H1 (cell line): ENCODE data around the gene ENTPD1. TPM values are rescaled to one million over a fixed set of nuclear protein-coding genes. Genes with fewer than 3 reads are reported as not detected.
"Not testable (repeated sequence)": the region's sequence is repeated elsewhere in the genome, so short reads cannot be mapped to it uniquely, and the experiment has no call there.

Experiments
- CTCF ChIA-PET: fragments of 300-600 bp; sonication (Branson Sonifier 250); formaldehyde crosslinking; loops from one replicate; lab custom pipeline; 2021; ENCODE audit not compliant: partially characterized antibody; lab: Charles Lee
- POLR2A ChIA-PET: fragments of 300-600 bp; sonication (Branson Sonifier 250); formaldehyde crosslinking; loops from one replicate; lab custom pipeline; 2021; ENCODE audit warnings: inconsistent platforms; ENCODE audit not compliant: partially characterized antibody; lab: Charles Lee
- DNase-seq, 2 experiments: peaks; one replicate each; pipeline versions ENCODE4 v3.0.0 to v3.0.0-alpha.2; 2010 to 2022; ENCODE audit warnings: low spot score in 2 of 2, low read depth in 1 of 2, mixed read lengths in 1 of 2
- FAIRE-seq: peaks from 2 replicates; lab custom pipeline; 2011; peaks lifted over from hg19 to GRCh38; lab: Jason Lieb, UNC
- H2AFZ ChIP-seq: 2 replicates; pipeline ENCODE4 v1.8.1; 2012; ENCODE audit warnings: low read length, inconsistent platforms
- H2AK5ac ChIP-seq: 2 replicates; pipeline ENCODE4 v1.6.1; 2013; ENCODE audit warnings: low read depth, low read length
- H2BK120ac ChIP-seq: replicated peaks from 2 replicates; pipeline ENCODE3; 2013; ENCODE audit warnings: low read depth, low read length, inconsistent platforms
- H2BK12ac ChIP-seq: 2 replicates; pipeline ENCODE4 v1.6.1; 2013; ENCODE audit warnings: low read depth, low read length
- H2BK15ac ChIP-seq: 2 replicates; pipeline ENCODE4 v1.6.1; 2013; ENCODE audit warnings: low read length
- H2BK20ac ChIP-seq: 2 replicates; pipeline ENCODE4 v1.6.1; 2013; ENCODE audit warnings: low read length
- H2BK5ac ChIP-seq: 2 replicates; pipeline ENCODE4 v1.6.1; 2013; ENCODE audit warnings: low read depth, low read length
- H3K14ac ChIP-seq: 2 replicates; pipeline ENCODE4 v1.6.1; 2013; ENCODE audit warnings: inconsistent platforms; ENCODE audit not compliant: insufficient read length
- H3K18ac ChIP-seq: 2 replicates; pipeline ENCODE4 v1.6.1; 2013; ENCODE audit warnings: low read length; ENCODE audit errors: extremely low read depth
- H3K23ac ChIP-seq: 2 replicates; pipeline ENCODE4 v1.6.1; 2013; ENCODE audit warnings: inconsistent platforms; ENCODE audit not compliant: insufficient read length
- H3K23me2 ChIP-seq: 2 replicates; pipeline ENCODE4 v1.6.1; 2013; ENCODE audit warnings: low read depth, low read length
- H3K27ac ChIP-seq: 2 replicates; pipeline ENCODE4 v1.6.1; 2011; ENCODE audit warnings: low read depth, low read length, inconsistent platforms
- H3K27me3 ChIP-seq, 4 experiments: replicated peaks in 1 of 4; 1 replicate in 1 of 4; 2 replicates in 3 of 4; pipeline versions ENCODE4 v1.6.1 to v1.8.1; 2011 to 2013; ENCODE audit warnings: low read length in 3 of 4, mild to moderate bottlenecking in 3 of 4, inconsistent platforms in 2 of 4, mixed read lengths in 2 of 4, moderate library complexity in 1 of 4; ENCODE audit not compliant: control insufficient read depth in 3 of 4, insufficient read depth in 3 of 4; ENCODE audit errors: extremely low read depth in 1 of 4
- H3K36me3 ChIP-seq, 4 experiments: 2 replicates each; pipeline versions ENCODE4 v1.6.1 to v1.8.1; 2011 to 2013; ENCODE audit warnings: mild to moderate bottlenecking in 4 of 4, low read length in 3 of 4, moderate library complexity in 2 of 4, control low read depth in 1 of 4, inconsistent platforms in 1 of 4; ENCODE audit not compliant: insufficient read depth in 4 of 4, control insufficient read depth in 2 of 4
- H3K4ac ChIP-seq: replicated peaks from 2 replicates; pipeline ENCODE3; 2013; ENCODE audit warnings: low read length, low read depth, mixed read lengths, inconsistent platforms; ENCODE audit not compliant: insufficient read length
- H3K4me1 ChIP-seq, 4 experiments: replicated peaks in 1 of 4; 1 replicate in 1 of 4; 2 replicates in 3 of 4; pipeline versions ENCODE4 v1.6.1 to v1.8.1; 2011 to 2013; ENCODE audit warnings: low read length in 3 of 4, inconsistent platforms in 2 of 4, mixed read lengths in 1 of 4; ENCODE audit not compliant: insufficient read depth in 4 of 4, control insufficient read depth in 3 of 4
- H3K4me2 ChIP-seq, 2 experiments: 2 replicates each; pipeline versions ENCODE4 v1.6.1 to v1.8.1; 2011 to 2013; ENCODE audit warnings: low read depth in 2 of 2, low read length in 2 of 2, control low read depth in 1 of 2, inconsistent platforms in 1 of 2, mild to moderate bottlenecking in 1 of 2; ENCODE audit not compliant: insufficient read depth in 1 of 2
- H3K4me3 ChIP-seq, 4 experiments: fragments of 200-600, 300-600 bp in 1 of 4; sonication (generic), shearing (Covaris generic), sonication (Bioruptor Twin) in 1 of 4; 2 replicates each; pipeline versions ENCODE4 v1.5.1 to v1.8.1; 2011 to 2016; ENCODE audit warnings: low read length in 4 of 4, low read depth in 3 of 4, control low read depth in 2 of 4, inconsistent platforms in 2 of 4, mild to moderate bottlenecking in 2 of 4, mixed read lengths in 1 of 4, moderate library complexity in 1 of 4; ENCODE audit not compliant: insufficient read depth in 2 of 4; ENCODE audit errors: extremely low read depth in 1 of 4
- H3K56ac ChIP-seq: replicated peaks from 2 replicates; pipeline ENCODE3; 2013; ENCODE audit warnings: low read depth, mild to moderate bottlenecking, mixed read lengths, low read length, inconsistent platforms; ENCODE audit not compliant: insufficient read length
- H3K79me1 ChIP-seq: 2 replicates; pipeline ENCODE4 v1.6.1; 2013; ENCODE audit warnings: low read depth, low read length, control low read depth
- H3K79me2 ChIP-seq, 2 experiments: 2 replicates each; pipeline versions ENCODE4 v1.6.1 to v1.8.1; 2012 to 2013; ENCODE audit warnings: low read length in 2 of 2, mild to moderate bottlenecking in 2 of 2, inconsistent platforms in 1 of 2; ENCODE audit not compliant: insufficient read depth in 2 of 2, control insufficient read depth in 1 of 2
- H3K9ac ChIP-seq, 4 experiments: replicated peaks in 1 of 4; 1 replicate in 1 of 4; 2 replicates in 3 of 4; pipeline versions ENCODE4 v1.6.1 to v1.8.1; 2011 to 2013; ENCODE audit warnings: low read depth in 3 of 4, low read length in 3 of 4, control low read depth in 2 of 4, mild to moderate bottlenecking in 2 of 4, moderate library complexity in 2 of 4, inconsistent platforms in 1 of 4; ENCODE audit errors: extremely low read depth in 1 of 4
- H3K9me3 ChIP-seq, 2 experiments: 2 replicates each; pipeline versions ENCODE4 v1.6.1 to v1.8.1; 2012 to 2013; ENCODE audit warnings: mild to moderate bottlenecking in 2 of 2, moderate library complexity in 2 of 2, control low read depth in 1 of 2, inconsistent platforms in 1 of 2, low read depth in 1 of 2, low read length in 1 of 2, mixed read lengths in 1 of 2; ENCODE audit not compliant: insufficient read depth in 2 of 2
- H4K20me1 ChIP-seq, 2 experiments: replicated peaks in 1 of 2; 2 replicates each; pipeline versions ENCODE3 to v1.8.1; 2011 to 2013; ENCODE audit warnings: inconsistent platforms in 2 of 2, low read length in 2 of 2, mild to moderate bottlenecking in 1 of 2; ENCODE audit not compliant: insufficient read depth in 2 of 2, control insufficient read depth in 1 of 2
- H4K5ac ChIP-seq: 2 replicates; pipeline ENCODE4 v1.6.1; 2013; ENCODE audit warnings: low read length, low read depth, mixed read lengths, inconsistent platforms; ENCODE audit not compliant: insufficient read length
- H4K8ac ChIP-seq: 2 replicates; pipeline ENCODE4 v1.8.0; 2013; ENCODE audit warnings: mild to moderate bottlenecking, moderate library complexity, low read length, inconsistent platforms; ENCODE audit not compliant: insufficient read depth; ENCODE audit errors: extremely low read depth
- H4K91ac ChIP-seq: replicated peaks from 2 replicates; pipeline ENCODE3; 2013; ENCODE audit warnings: low read length, mixed read lengths, inconsistent platforms; ENCODE audit not compliant: insufficient read length
- WGBS, 2 experiments: shearing (Covaris generic) in 1 of 2; methylation state at CpG; one replicate each; pipeline versions ENCODE4 v1.1.6 to v1.1.7; 2013 to 2015; ENCODE audit warnings: low lambda C conversion rate in 2 of 2, mixed read lengths in 2 of 2, inconsistent platforms in 1 of 2, low coverage in 1 of 2, missing lambda C conversion rate in 1 of 2; ENCODE audit not compliant: insufficient replicate concordance in 2 of 2, insufficient coverage in 1 of 2, insufficient read length in 1 of 2; ENCODE audit errors: extremely low coverage in 1 of 2, missing lambda C conversion rate in 1 of 2; 5-methylcytosine and 5-hydroxymethylcytosine counted together
- polyA plus RNA-seq, 7 experiments: library from polyadenylated mRNA; depleted of rRNA in 3 of 7; stranded (reverse) in 5 of 7; unstranded in 2 of 7; fragments of >200 nt in 5 of 7; fragments of 200-250 nt in 2 of 7; gene quantifications; 1 replicate in 5 of 7; 2 replicates in 1 of 7; 4 replicates in 1 of 7; pipeline versions ENCODE4 v1.2.1 to v1.2.3, GENCODE V29; 2011 to 2013; ENCODE audit warnings: missing spikeins in 2 of 7, mixed read lengths in 2 of 7
- total RNA-seq: library from RNA; stranded (reverse); fragmentation: NEBNext Ultra II Directional; extraction: Animal tissue kit (Norgen Biotek cat#: 25700); gene quantifications from 2 replicates; pipeline ENCODE4 v1.2.1, GENCODE V29; 2021

Gene ENTPD1
- total and polyA plus RNA-seq, 2 of the 8 experiments (the other 6 are each of a cell fraction or from before 2014, with no cell fraction given) = 2.2 to 2.5 TPM

DNA sequence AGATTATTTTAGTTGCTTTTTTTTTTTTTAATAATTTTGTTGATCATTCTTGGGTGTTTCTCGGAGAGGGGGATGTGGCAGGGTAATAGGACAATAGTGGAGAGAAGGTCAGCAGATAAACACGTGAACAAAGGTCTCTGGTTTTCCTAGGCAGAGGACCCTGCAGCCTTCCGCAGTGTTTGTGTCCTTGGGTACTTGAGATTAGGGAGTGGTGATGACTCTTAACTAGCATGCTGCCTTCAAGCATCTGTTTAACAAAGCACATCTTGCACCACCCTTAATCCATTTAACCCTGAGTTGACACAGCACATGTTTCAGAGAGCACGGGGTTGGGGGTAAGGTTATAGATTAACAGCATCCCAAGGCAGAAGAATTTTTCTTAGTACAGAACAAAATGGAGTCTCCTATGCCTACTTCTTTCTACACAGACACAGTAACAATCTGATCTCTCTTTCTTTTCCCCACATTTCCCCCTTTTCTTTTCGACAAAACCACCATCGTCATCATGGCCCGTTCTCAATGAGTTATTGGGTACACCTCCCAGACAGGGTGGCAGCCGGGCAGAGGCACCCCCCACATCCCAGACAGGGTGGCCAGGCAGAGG is 52.8 kb downstream of the ENTPD1 start:
- H2AK5ac ChIP-seq, H4K5ac ChIP-seq, H2BK5ac ChIP-seq, H3K4me1 ChIP-seq, H3K27ac ChIP-seq, H3K36me3 ChIP-seq, H3K4me2 ChIP-seq, DNase-seq, H3K79me2 ChIP-seq, H3K27me3 ChIP-seq, POLR2A ChIA-PET, H2BK20ac ChIP-seq, H3K9ac ChIP-seq, H3K4ac ChIP-seq, H3K4me3 ChIP-seq, H3K23ac ChIP-seq, H3K79me1 ChIP-seq, H2BK120ac ChIP-seq, FAIRE-seq, H3K18ac ChIP-seq, H2BK12ac ChIP-seq, H2AFZ ChIP-seq, H2BK15ac ChIP-seq, H3K14ac ChIP-seq, H3K56ac ChIP-seq, H4K91ac ChIP-seq, H4K8ac ChIP-seq, H4K20me1 ChIP-seq, H3K23me2 ChIP-seq, CTCF ChIA-PET: not testable (repeated sequence)
- peaks cover 0 to 24% of the 10 kb centered on the region in 2 experiments; a peak in 3 of 4 replicates for H3K9me3 ChIP-seq
- 94% methylated on average over 2 of the region's 8 CpGs; no CpG with 5 or more reads in 1 of the 2 experiments for WGBS, 2 experiments
